HepG2 (cell line): ENCODE measurements around the gene NFE2L2. TPM values are rescaled to one million over a fixed set of nuclear protein-coding genes. Genes with fewer than 3 reads are reported as not detected.

ENCODE experiments used
- ATAC-seq: fragments of 200-7000 bp; cut with Tn5 transposase; 3 replicates; pipeline ENCODE4 v1.9.1; 2020; ENCODE audit warnings: mild to moderate bottlenecking, moderate library complexity
- BruUV-seq: library from RNA; stranded (reverse); fragments of 400-500 nt; replicated peaks from 2 replicates; lab custom pipeline; 2021; lab: Mats Ljungman, UMichigan
- CTCF ChIA-PET: fragments of 300-600 bp; formaldehyde crosslinking; extraction: SDS; loops from one replicate; lab custom pipeline; 2021; ENCODE audit warnings: low total read pairs, inconsistent platforms, low intra/inter-chr PET ratio; lab: Yijun Ruan, JAX
- POLR2A ChIA-PET: fragments of 350-600 bp; sonication (Branson Sonifier 250); formaldehyde crosslinking; loops from one replicate; lab custom pipeline; 2020; ENCODE audit warnings: antibody characterized with exemption, inconsistent platforms; lab: Yijun Ruan, JAX
- DNase-seq: peaks from one replicate; pipeline ENCODE4 v3.0.0-alpha.2; 2015; ENCODE audit warnings: low spot score
- FAIRE-seq: peaks from 3 replicates; lab custom pipeline; 2011; peaks lifted over from hg19 to GRCh38; lab: Jason Lieb, UNC
- H2AFZ ChIP-seq: one replicate; pipeline ENCODE4 v1.6.1; 2011; ENCODE audit warnings: low read length, inconsistent platforms
- H3K27ac ChIP-seq: fragments of 300-600 bp; 3 replicates; pipeline ENCODE4 v1.8.0; 2011; ENCODE audit warnings: mixed run types, mild to moderate bottlenecking, mixed read lengths, low read length, inconsistent platforms; ENCODE audit not compliant: insufficient read depth; ENCODE audit errors: extremely low read length
- H3K27me3 ChIP-seq, 2 experiments: fragments of 200-600 bp in 1 of 2; 2 replicates in 1 of 2; 3 replicates in 1 of 2; pipeline versions ENCODE4 v1.6.0 to v1.8.0; 2011; ENCODE audit warnings: low read length in 2 of 2, mild to moderate bottlenecking in 2 of 2, moderate library complexity in 2 of 2, inconsistent platforms in 1 of 2; ENCODE audit not compliant: insufficient read depth in 2 of 2, control insufficient read depth in 1 of 2
- H3K36me3 ChIP-seq, 2 experiments: fragments of 200-600 bp in 1 of 2; replicated peaks in 1 of 2; 2 replicates in 1 of 2; 3 replicates in 1 of 2; pipeline versions ENCODE4 v1.5.1 to v1.8.0; 2011; ENCODE audit warnings: low read length in 2 of 2, inconsistent platforms in 1 of 2; ENCODE audit not compliant: insufficient read depth in 2 of 2, control insufficient read depth in 1 of 2
- H3K4me1 ChIP-seq: 2 replicates; pipeline ENCODE4 v1.5.1; 2012; ENCODE audit warnings: low read length, inconsistent platforms; ENCODE audit not compliant: insufficient read depth
- H3K4me2 ChIP-seq: 2 replicates; pipeline ENCODE4 v1.6.0; 2011; ENCODE audit warnings: low read depth, low read length, inconsistent platforms
- H3K4me3 ChIP-seq, 3 experiments: fragments of 200-600 bp in 1 of 3; sonication (generic), shearing (Covaris generic) in 1 of 3; replicated peaks in 1 of 3; 2 replicates each; pipeline ENCODE4 v1.5.1; 2011 to 2016; ENCODE audit warnings: low read length in 3 of 3, inconsistent platforms in 2 of 3, low read depth in 2 of 3, mild to moderate bottlenecking in 2 of 3, control low read depth in 1 of 3, mixed read lengths in 1 of 3; ENCODE audit not compliant: insufficient read depth in 1 of 3
- H3K79me2 ChIP-seq: one replicate; pipeline ENCODE4 v1.6.1; 2011; ENCODE audit warnings: low read length, inconsistent platforms; ENCODE audit not compliant: insufficient read depth
- H3K9ac ChIP-seq: 2 replicates; pipeline ENCODE4 v1.6.0; 2011; ENCODE audit warnings: mild to moderate bottlenecking, low read depth, low read length, inconsistent platforms; ENCODE audit not compliant: insufficient read depth
- H3K9me3 ChIP-seq: 2 replicates; pipeline ENCODE4 v1.5.1; 2012; ENCODE audit warnings: mild to moderate bottlenecking, low read length
- H4K20me1 ChIP-seq: 2 replicates; pipeline ENCODE4 v1.6.0; 2011; ENCODE audit warnings: inconsistent platforms, mild to moderate bottlenecking, low read length, moderate library complexity; ENCODE audit not compliant: insufficient read depth
- FOXK1 ChIP-seq: sonication (generic); formaldehyde crosslinking; IDR thresholded peaks from 2 replicates; pipeline ENCODE4 v1.4.0; 2020; ENCODE audit warnings: low read depth, missing genetic modification reagents, borderline replicate concordance
- KDM5A ChIP-seq: fragments of 200-600 bp; sonication (generic); IDR thresholded peaks from 2 replicates; pipeline ENCODE4 v1.7.0; 2018; ENCODE audit warnings: antibody characterized with exemption, mild to moderate bottlenecking, low read length, borderline replicate concordance
- RORA ChIP-seq: sonication (generic); formaldehyde crosslinking; IDR thresholded peaks from 2 replicates; pipeline ENCODE4 v1.5.0; 2020; ENCODE audit warnings: mild to moderate bottlenecking, missing genetic modification reagents, moderate library complexity
- SNAPC2 ChIP-seq: sonication (generic); formaldehyde crosslinking; IDR thresholded peaks from 2 replicates; pipeline ENCODE4 v1.8.1; 2022; ENCODE audit warnings: mild to moderate bottlenecking, missing genetic modification reagents
- ZNF124 ChIP-seq: sonication (generic); formaldehyde crosslinking; IDR thresholded peaks from 2 replicates; pipeline ENCODE4 v1.4.0; 2020; ENCODE audit warnings: missing genetic modification reagents
- ZNF256 ChIP-seq: sonication (generic); formaldehyde crosslinking; conservative IDR thresholded peaks from 2 replicates; pipeline ENCODE4 v1.4.0; 2020; ENCODE audit warnings: missing genetic modification reagents
- ZNF33B ChIP-seq: sonication (generic); formaldehyde crosslinking; IDR thresholded peaks from 2 replicates; pipeline ENCODE4 v1.5.1; 2020; ENCODE audit warnings: mild to moderate bottlenecking, missing genetic modification reagents
- ZNF713 ChIP-seq: sonication (generic); formaldehyde crosslinking; IDR thresholded peaks from 2 replicates; pipeline ENCODE4 v1.4.0; 2020; ENCODE audit warnings: mild to moderate bottlenecking, missing genetic modification reagents
- ZNF891 ChIP-seq: sonication (generic); formaldehyde crosslinking; IDR thresholded peaks from 2 replicates; pipeline ENCODE4 v1.5.0; 2020; ENCODE audit warnings: mild to moderate bottlenecking, missing genetic modification reagents
- WGBS: methylation state at CpG from one replicate; pipeline ENCODE4 v1.1.6; 2017; ENCODE audit warnings: low lambda C conversion rate; 5-methylcytosine and 5-hydroxymethylcytosine counted together
- in situ Hi-C: cut with HindIII; loops from 2 replicates; pipeline ENCODE4 v1.10.0; 2017; ENCODE audit warnings: low pct_unique_long_range_greater_than_20kb; ENCODE audit not compliant: extremely low pct_ligation_motif_present
- intact Hi-C: fragments of 100-400 bp; cut with micrococcal nuclease; formaldehyde crosslinking; loops from one replicate; pipeline ENCODE4 v1.10.0; 2022; ENCODE audit not compliant: unreplicated experiment
- polyA plus RNA-seq, 8 experiments: library from polyadenylated mRNA; depleted of rRNA in 3 of 8; stranded (reverse) in 7 of 8; unstranded in 1 of 8; fragments of >200 nt; fragmentation: Illumina TruSeq in 4 of 8; extraction: Trizol in 4 of 8; gene quantifications; 2 replicates each; pipeline versions ENCODE4 v1.2.1 to v1.2.3, GENCODE V29; 2011 to 2016; ENCODE audit warnings: low read depth in 4 of 8, missing spikeins in 1 of 8, mixed read lengths in 1 of 8; ENCODE audit not compliant: insufficient read depth in 1 of 8
- total RNA-seq, 5 experiments: library from RNA; depleted of rRNA; stranded (reverse); fragments of >200 nt; fragmentation: Illumina TruSeq; extraction: Trizol; gene quantifications; 2 replicates each; pipeline ENCODE4 v1.2.3, GENCODE V29; 2016; ENCODE audit warnings: low read depth in 1 of 5
- TF ChIP-seq, protein P1 (sequence below): sonication (generic); formaldehyde crosslinking; IDR thresholded peaks from 2 replicates; pipeline ENCODE4 v1.9.0; 2022; ENCODE audit warnings: missing genetic modification reagents, mild to moderate bottlenecking, borderline replicate concordance

Gene NFE2L2
- total and polyA plus RNA-seq, 2 of the 13 experiments (the other 11 are each of a cell fraction or from before 2014, with no cell fraction given): 84.6 to 215 TPM

DNA sequence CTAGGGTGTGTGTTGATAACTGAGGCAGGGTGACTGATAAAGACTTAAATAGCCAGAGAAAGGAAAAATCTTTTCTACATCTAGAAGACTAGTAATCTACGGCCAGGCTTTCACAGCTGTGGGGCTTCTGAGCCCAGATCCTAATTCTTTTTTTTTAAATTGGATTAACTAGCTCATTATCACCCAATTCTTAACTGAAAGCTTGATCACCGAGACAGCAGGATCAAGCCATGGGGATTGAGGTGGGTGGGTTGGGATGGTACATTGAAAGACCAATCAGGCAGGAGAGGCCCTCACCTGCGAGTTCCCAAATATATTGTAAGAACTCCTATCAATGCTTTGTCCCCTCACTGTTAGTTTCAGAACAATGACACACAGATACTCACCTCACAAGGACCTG lies 20.0 kb upstream of the NFE2L2 start:
- Histone ChIP-seq H4K20me1 (no peaks in the 10 kb centered on the region), H3K4me3 (no peak overlapping the region), H3K79me2 (no peaks in the 10 kb centered on the region), H3K27ac (no peak overlapping the region)
- ATAC-seq: no peak
- BruUV-seq: no TSS peak
- in situ Hi-C loops (no loop called here), intact Hi-C loops (no loop called here)
- TF ChIP-seq ZNF33B (no peak), ZNF713 (CRISPR knock-in tag) (no peak), SNAPC2 (CRISPR knock-in tag) (no peak), ZNF891 (no peak), RORA (no peak), ZNF256 (no peak), KDM5A (no peak), FOXK1 (no peak), ZNF124 (CRISPR knock-in tag) (no peak)
- TF ChIP-seq, protein P1, sequence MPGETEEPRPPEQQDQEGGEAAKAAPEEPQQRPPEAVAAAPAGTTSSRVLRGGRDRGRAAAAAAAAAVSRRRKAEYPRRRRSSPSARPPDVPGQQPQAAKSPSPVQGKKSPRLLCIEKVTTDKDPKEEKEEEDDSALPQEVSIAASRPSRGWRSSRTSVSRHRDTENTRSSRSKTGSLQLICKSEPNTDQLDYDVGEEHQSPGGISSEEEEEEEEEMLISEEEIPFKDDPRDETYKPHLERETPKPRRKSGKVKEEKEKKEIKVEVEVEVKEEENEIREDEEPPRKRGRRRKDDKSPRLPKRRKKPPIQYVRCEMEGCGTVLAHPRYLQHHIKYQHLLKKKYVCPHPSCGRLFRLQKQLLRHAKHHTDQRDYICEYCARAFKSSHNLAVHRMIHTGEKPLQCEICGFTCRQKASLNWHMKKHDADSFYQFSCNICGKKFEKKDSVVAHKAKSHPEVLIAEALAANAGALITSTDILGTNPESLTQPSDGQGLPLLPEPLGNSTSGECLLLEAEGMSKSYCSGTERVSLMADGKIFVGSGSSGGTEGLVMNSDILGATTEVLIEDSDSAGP (CRISPR knock-in tag): no peak
- TF ChIP-seq, all 625 proteins: peak for 0
- Histone ChIP-seq H3K27me3 (no peaks in the 10 kb centered on the region), H3K36me3 (no peaks in the 10 kb centered on the region), H2AFZ (no peak overlapping the region), H3K9me3 (no peaks in the 10 kb centered on the region), H3K4me2 (no peak overlapping the region), H3K9ac (no peak overlapping the region), H3K4me1 (peaks cover 37% of the 10 kb centered on the region)
- ChIA-PET CTCF (no interaction called here), POLR2A (no interaction called here)
- no peak for FAIRE-seq
- 98% methylated on average over 3 of the region's 3 CpGs for WGBS
- DNase-seq: no peak
